A549 treated with GW870086 at 1 μM for 4 hours (cell line): ENCODE measurements around the gene PSAP. TPM values are rescaled to one million over a fixed set of nuclear protein-coding genes. Genes with fewer than 3 reads are reported as not detected.

Experiments
- total RNA-seq: library from RNA; stranded (reverse); fragments of 200-300 nt; extraction: Qiagen RNA extraction; gene quantifications from 5 replicates; pipeline ENCODE4 v1.2.3, GENCODE V29; 2022; ENCODE audit warnings: low read depth

The PSAP gene
- 816 to 957 TPM (median 880 TPM) in 5 replicates for total RNA-seq

GRCh38 chr10:71850743-71851464, at the start of gene PSAP:
TSS of gene PSAP (minus strand) at chr10:71851251. CDS start at chr10:71851221, 30 bp downstream.

GRCh38 chr10:71773221-71773971, 77.7 kb downstream of the PSAP start, which contains the start of gene VSIR:
TSS of gene VSIR (minus strand) at chr10:71773520. CDS start at chr10:71773439, 81 bp downstream.

Other genes with a start within 250 kb of the PSAP start
- gene C10orf105, start 131.5 kb downstream of the PSAP start, total RNA-seq = not detected in 5 replicates
- 26.4 to 35.1 TPM (median 31.4 TPM) in 5 replicates for gene VSIR, start 77.7 kb downstream of the PSAP start, total RNA-seq
- gene CHST3, start 113.1 kb upstream of the PSAP start, total RNA-seq = 39.3 to 51.6 TPM (median 50.0 TPM) in 5 replicates
- gene SPOCK2, start 237.3 kb upstream of the PSAP start, total RNA-seq = 0.24 to 0.51 TPM (median 0.36 TPM) in 5 replicates